Activated naive CD4-positive, alpha-beta T cell (primary cell): Measurements from ENCODE around the gene NPVF.

Experiments used
- DNase-seq, 4 experiments: peaks; one replicate each; lab custom pipeline; 2025; lab: John Stamatoyannopoulos, UW

Gene NPVF, protein sequence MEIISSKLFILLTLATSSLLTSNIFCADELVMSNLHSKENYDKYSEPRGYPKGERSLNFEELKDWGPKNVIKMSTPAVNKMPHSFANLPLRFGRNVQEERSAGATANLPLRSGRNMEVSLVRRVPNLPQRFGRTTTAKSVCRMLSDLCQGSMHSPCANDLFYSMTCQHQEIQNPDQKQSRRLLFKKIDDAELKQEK

DNA sequence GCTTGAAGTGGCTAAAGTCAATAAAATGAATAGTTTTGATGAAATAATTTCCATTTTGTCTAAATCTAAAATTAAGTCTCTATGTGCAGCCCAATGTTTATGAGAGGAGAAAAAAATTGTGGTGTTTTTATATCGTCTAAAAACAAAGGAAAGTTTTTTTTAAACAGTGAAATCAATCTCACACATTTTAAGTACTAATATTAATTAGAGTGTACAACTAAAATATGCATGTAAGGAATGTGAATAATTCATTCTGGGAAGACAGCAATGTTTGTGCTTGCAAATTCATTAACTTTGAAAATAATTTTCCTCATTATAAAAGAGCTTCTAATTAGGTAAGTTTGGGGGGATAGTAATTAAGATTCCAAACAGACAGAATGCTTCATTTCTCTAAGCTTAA lies at the start of gene NPVF:
NPVF (minus strand) TSS at position 101 of the 400 bp plus-strand sequence; CDS start at position 54, 47 bp downstream.
- DNase-seq = no peak

DNA sequence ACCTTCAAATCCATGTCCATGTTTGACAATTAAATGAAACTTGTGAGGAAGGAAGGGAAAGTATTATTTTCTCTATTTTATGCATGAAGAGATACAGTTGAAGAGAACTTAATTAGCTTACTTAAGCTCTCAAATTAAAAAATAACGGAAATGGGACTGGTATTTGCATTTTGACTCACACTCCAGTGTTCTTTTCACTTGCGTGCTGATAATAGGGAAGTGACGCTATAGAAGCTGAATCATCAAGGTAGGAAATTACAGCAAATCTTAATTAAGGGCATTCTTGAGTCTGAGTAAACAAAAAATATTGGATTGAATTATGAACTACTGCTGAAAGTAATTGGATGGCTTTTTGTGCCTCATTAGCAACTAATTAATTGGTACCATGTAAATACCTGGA lies 44.0 kb upstream of the NPVF start:
- no peak for DNase-seq

DNA sequence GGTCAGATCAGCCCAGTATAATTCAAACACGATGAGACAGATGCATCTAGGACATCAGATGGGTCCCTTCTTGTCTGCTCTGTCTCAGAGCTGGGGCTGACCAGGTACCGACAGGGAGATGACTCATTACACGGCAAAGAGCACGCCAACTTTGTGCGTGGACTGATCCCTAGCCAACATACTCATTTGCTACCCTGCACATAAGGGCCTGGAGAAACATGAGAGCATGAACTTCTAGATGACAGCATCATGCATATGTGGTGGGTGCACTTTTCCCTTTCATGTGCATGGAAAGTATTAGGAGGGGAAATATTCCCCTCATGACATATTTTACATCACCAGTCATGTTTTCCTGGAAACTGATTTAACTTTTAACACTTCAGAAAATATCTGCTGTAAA lies 35.1 kb upstream of the NPVF start:
- no peak for DNase-seq

DNA sequence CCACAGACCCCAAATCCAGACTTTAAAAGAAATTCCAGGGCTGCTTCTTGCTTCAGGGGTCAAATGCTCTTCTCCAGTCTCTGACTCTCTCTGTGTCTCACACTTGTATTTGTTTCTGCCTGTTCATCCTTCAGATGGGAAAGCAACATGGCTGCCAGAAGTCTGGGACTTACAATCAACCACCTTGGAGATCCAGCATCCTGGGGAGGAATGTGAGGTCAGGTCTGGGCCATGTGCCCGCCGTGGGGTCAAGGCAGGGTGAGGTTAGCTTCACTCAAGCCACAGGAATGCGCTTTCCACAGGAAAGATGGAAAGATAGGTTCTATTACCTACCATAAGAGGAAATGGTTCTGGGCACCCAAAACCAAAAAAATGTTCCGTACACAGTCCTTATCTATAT lies 34.3 kb upstream of the NPVF start:
- no peak for DNase-seq

DNA sequence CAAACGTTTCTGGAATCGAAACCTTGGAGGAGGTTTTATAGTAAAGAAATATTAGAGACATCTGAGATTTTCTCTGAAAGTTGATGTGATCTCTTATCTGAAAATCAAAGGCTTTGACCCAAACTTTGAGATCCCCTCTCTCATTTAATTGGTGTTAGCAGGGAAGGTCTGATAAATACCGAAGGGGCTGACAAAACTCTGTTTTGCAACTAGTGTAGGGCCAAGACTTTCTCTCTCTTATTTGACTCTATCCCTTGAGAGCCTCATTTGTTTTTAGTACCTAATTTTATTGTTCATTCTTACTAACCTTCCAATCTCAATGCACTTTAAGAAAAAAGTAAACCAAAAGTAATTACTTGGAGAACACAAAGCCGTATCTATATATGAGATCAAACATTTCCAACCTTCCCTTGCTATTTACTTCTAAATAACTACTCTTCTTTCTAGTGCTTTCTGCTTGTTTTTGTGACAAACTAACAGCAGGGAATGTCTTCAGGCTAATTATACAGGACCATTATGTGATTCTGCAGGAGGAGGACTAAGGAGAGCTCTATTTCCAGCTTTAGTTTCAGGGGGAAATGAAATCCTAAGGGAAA lies 33.4 kb upstream of the NPVF start:
- DNase-seq = no peak

DNA sequence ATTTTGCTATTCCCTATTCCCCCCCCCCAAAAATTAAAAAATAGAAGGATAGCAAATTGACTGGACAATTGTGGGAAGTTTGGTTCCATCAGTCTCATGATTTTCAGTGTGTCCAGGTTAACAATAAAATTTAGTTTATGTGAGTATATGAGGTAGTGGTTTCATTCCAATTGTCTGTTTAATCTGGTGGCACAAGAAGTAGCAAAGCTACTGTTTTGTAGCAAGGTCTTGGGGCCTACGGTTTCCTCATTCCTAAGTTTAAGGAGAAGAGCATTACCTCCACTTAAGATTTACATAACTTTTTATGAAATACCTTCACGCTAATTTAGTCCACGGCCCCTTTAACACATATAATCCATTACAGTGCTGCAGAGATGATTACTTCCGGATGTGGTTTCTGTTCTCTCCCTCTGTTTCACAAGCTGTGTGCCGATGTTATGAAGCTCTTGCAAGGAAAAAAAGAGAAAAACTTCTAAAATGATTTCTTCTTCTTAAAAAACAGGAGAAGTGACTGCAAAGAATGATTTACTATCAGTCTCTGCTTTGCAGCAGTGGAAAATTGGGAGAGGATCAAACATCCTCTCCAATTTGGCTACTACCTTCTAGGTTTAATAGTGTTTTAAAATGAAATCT lies 32.7 kb upstream of the NPVF start:
- no peak for DNase-seq

DNA sequence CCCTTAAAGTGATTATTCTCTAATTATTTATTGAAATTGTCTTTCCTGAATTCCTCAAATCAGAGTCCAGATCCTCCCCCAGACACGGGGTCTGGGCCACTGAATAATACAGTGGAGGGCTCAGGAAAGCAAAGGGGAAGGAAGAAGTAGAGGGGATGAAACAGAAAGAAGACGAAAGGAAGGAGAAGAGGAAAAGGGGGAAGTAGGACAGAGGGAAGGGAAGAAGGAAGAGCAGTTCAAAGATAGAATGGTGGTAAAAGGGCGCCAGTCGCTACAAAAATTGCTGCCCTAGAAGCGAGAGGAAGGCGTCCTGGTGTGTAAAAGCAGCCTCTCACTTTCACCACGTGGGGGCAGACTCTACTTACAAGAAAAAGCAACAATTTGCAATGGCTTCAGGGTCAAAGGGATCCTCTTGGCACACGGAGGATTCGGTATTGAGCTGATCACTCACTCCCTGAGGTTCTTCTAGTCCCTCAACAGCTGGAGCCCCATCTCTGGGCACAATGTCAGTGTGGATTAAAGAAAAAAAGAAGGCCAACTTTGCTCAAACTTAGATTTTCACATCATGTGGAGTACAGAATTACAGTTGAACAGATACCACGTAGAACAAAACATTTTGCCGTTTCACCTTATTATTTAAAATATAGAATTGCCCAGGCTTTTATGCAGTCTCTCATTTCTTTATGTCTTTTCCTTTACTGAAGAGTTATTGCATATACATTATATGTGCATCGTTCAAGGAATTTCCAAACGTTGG lies 31.4 kb upstream of the NPVF start:
- DNase-seq = peak; percentile 10 to 45 (median 28)

DNA sequence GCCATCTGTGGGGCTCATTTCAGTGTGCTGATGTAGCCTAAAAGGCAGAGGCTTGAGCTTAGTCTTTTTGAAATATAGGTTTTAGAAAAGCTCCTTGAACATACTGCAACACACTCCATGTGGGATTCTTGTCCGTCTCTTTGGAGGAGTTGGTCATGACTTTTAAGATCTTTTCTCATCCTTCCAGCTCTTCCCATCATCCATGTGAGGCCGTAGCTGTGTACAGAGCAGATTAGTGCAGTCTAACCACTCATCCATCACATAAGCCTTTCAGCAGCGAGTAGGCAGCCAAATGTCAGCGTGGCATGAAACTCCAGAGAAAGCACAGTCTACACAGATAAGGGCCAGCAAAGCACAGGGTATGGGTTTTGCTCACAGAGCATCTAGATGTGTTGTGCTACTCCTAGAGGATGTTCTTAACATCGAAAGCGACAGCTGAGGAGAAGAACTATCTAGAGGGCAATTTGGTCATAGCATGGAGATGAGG lies 28.1 kb upstream of the NPVF start:
- no peak for DNase-seq

DNA sequence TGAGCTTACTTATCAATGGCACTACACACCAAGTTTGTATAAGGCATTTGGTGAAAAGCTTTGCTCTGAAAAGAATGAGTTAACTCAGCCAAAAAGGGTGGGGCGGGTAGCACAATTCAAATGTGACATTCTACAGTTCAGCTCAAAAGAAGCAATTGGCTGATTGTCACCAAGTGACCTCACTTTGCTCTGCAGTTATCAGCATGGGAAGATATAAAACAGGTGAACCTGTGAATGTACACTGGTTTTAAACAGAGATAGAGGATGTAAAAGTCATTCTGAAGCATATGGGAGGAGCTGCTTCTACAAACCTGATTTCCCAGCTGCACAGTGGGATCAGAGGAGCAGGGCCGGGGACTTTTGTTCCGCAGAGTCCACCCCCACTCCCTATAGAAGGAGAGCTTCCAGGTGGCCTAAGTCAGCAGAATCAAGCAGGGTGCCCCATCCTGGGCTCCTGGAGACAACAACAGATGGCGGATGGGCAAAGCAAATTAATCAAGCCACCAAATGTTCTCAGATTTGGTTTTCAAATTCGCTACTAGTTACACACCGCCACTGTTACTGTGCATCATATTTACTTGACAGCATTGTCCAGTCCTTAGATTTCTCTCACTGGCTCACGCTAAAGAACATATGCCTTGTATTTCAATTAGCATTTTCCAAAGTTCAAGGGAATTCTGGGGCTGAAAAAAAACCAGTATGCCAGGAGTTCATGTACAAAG lies 27.5 kb upstream of the NPVF start:
- no peak for DNase-seq

DNA sequence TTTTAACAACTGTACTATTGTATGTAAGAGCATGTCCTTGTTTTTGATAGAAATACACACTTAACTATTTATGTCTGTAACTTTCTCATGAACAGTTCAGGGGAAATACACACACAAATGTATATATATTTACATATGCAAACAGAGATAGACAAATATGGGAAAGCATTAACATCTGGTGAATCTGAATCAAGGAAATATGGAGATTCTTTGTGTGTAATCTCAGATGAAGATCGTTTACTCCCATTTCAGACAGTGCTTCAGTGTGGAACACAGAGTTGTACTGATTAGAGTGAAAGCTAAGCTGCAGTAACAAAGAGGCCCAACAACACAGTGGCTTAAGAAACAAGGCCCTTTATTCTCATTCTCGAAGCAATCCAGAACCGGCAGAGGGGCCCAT lies 26.3 kb upstream of the NPVF start:
- DNase-seq = no peak

DNA sequence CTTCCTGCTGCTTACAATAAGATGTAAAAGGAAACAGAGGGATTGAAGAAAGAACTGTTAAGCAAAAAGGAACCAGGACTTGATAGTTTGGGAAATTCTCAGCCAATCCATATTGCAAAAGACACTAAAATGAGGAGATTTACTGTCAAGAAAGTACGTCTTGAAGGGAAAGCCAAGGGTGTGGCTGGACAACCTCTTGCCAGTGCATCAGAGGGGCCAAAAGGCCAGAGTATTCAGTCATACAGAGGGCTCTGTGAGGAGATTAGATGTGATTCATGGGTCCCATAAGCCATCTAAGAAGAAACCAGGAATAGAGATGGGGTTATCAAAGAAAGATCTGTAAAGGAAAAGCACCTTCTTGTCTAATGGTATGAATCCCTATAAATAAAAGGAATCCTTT lies 25.4 kb upstream of the NPVF start:
- DNase-seq = no peak

DNA sequence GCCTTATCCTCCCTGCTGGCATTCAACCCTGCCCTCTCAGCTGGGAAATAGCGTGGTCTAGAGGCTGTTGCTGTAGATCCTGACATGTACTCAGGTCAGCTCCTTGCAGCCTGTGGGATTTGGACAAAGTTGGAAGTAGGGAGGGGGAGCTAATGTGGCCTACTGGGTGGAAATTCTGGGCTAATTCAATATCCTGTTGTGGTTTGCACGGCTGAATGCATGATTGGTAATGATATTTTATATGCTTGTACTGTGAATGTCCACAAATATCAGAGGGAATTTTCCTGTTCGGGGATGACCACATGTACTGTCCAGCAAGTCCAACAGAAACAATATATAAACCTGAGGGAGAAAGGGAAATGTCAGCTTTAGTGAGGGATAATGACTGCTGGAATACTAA lies 22.1 kb upstream of the NPVF start:
- no peak for DNase-seq

DNA sequence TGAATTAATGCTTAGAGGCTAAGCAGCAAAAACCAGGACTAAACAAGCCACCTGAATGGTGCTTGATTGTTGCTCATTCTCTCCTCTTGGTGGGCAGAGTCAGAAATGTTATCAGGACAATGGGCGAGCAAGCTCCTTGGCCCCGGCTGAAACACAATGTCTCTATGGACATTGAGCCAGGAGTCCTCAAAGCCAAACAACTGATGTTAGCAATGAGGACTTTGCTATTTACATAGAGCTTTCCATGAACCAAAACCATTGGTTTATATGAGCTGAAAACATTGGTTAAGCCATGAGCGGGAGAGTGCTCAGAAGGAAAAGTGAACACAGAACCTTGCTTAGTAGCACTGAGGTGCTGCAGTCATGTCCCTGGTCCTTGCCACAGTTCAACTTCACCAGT lies 21.5 kb upstream of the NPVF start:
- no peak for DNase-seq

DNA sequence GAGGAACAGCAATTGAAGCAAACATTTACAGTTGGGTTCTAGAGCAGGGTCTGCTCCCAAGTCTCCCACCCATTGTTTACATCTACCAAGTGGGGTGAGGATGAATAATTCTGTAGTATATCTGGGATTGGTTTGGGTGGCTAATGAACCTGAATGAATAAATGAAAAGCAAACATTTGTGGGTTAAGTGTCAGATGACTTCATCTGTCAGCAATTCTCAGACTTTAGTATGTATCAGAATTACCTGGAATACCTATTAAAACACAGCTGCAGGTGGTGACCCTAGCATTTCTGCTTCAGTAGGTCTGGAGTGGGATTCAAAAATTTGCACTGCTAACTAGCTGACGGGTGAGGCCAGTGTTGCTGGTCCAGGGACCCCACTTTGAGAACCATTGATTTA lies 18.0 kb upstream of the NPVF start:
- DNase-seq = no peak

DNA sequence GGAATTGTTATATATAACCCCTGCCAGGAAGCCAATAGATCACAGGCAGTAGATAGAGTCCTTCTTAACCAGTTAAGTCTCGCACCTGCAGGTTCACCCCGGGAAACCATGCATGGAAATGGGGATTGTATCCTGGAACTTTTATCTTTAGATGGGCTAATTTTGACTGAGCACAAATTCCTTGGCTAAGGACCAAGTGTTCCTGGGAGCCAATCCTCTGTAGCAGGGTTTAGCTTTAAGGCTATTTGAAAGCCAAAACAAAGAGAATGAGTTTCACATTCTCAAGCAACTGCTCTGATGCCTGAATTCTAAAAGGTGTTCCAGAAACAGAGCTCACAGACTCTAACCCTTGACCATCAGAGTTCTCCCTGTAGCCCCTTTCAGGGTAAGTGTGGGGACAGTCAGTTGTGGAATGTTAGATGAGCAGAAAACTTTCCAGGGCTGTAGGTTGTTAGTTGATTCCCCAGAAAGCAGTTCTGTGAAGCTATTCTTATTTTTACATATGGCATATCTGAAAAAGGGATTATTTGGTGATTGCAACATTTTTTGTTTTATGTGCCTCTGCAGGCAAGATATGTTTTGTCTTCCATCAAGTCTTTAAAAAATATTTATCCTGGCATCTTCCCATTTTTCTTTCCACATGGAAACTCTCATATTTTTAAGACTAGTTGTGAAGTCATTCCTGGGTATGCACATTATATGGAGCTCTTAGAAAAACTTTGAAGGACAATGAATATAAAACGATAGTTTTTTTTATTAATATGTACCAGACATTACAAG lies 16.2 kb upstream of the NPVF start:
- DNase-seq = no peak

DNA sequence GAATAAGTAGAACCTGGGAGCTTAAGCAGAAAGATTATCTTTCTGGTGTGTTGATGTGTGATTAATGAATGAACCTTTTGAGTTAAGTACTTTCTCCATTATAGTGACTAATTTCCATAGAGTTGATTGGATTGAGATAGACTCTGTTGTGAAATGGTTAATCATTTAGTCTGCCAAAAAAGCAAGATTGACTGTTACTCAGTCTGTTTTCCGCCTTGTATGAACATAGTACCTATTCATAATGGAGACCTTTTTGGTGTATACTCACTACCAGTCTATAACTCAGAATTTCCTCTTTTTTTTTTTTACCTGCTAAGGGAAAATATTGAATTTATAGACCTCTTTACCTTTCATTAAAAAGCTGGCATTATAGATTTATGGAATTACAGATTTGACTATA lies 14.4 kb upstream of the NPVF start:
- no peak for DNase-seq

DNA sequence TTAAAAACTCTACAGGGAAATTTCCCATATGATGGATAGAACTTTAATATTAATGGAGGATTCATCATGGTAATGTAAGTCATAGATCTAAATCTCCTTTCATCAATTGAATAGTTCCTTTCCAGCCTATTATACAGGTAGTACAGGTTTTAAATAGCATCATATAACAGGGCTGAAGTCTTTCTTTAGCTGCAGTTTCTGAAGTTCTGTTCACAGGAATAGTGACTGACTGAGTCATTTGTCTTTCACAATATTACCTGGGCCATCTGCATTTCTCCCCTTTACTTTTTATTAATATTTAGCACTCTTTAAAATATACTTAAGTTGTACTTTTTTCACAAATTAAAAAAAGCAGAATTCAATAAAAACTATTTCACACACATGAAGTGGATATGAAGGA lies 12.6 kb upstream of the NPVF start:
- DNase-seq = no peak

DNA sequence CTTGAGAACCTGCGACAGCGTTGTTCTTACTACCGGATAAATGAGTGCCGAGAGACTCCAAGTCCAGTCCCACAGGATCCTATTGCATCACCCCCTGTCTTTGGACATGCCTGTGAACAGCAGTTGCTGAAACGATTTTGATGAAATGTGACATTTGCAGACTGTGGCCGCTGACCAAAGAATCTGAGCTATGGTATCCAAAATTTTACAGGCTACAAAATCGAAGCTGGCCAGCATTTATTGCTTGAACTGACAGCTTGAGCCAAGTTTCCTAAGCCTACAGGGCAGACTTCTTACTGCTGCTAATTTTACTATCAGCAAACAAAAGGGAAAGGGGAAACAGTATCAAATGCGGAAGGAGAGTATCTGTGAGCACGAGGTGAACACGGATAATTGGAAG lies 12.1 kb upstream of the NPVF start:
- DNase-seq = no peak

DNA sequence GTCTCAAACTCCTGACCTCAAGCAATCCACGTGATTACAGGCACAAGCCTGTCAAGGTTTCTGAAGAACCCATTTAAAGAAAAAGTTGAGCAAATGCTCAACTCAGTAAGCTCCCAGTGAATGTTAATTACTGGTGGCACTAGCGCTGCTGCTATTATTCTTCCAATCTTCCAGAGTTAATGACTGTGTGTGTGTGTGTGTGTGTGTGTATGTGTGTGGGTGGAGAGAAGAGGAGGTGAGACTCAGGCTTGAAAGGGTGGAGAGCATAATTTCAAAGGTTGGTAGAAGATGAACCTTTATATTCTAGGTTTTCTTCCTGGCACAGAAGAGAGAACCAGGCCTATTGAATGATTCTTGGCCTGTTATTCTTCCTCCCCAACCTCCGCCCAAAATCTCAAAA lies 11.6 kb upstream of the NPVF start:
- no peak for DNase-seq

DNA sequence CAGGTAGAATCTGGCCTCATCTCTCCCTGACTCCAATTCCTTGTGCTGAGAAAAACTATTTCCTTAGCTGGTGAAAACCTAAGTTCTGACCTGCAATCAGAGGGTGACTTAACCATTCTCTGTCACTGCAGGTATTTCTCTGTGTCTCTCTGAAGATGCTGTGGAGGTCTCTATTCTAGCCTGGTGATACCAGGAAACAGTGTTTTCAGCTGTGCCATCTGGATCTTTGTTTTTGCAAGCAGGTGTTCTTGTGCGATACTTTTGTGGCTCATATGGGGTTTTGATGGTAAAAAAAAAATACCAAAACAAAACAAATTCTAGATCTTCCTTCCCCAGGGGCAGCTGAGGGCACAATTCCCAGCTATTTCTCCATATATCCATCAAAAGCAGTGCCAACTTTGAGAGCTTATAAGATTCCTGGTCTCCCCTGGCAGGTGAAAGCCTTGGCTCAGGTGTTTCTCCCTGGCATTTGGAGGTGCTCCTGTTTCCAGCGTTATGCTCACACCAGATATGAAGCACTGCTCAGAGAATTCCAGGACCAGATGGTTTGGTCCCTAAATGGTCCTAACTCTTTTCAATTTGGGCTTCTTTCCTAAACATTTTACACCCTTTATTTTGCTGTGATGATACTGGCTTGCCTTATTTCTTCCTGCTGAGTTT lies 9.9 kb upstream of the NPVF start:
- DNase-seq = no peak

DNA sequence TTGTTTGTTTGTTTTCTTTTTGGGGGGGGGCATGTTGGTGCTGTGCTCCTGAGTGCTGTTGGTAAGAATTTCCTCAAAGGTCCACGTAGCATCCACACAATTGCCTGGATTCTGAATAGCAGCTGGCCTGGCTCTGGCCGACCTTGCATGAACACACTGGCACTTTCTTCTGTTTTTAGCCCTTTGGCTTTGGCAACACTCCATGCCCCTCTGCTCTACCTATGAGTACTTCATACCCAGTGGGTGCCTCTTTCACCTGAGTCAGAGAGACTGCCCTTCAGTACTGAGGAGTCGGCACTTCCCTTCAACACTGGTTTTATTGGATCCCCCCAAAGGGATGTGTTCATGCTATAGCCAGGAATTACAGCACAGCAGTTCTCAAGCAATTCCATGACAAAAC lies 7.2 kb upstream of the NPVF start:
- DNase-seq = no peak
